Suprapubic skin (tissue), 4 donors: ENCODE measurements around the gene HNRNPM.

ENCODE experiments used
- CTCF ChIP-seq, 2 donors: fragments of 200-600 bp in 1 of 2; fragments of 450-650 bp in 1 of 2; sonication (generic) in 1 of 2; IDR thresholded peaks; one replicate each; pipeline ENCODE4 v1.5.1; 2016 to 2019; ENCODE audit warnings: antibody characterized with exemption in 2 of 2, mild to moderate bottlenecking in 1 of 2, moderate library complexity in 1 of 2
- POLR2A ChIP-seq, 2 donors: fragments of 450-650 bp; IDR thresholded peaks; one replicate each; pipeline ENCODE4 v1.6.1; 2017; ENCODE audit warnings: antibody characterized with exemption in 2 of 2, mild to moderate bottlenecking in 2 of 2, moderate library complexity in 2 of 2
- POLR2AphosphoS5 ChIP-seq, 3 donors: sonication (generic); formaldehyde crosslinking; IDR thresholded peaks; one replicate each; pipeline ENCODE4 v1.6.1; 2017; ENCODE audit warnings: antibody characterized with exemption in 3 of 3

GRCh38 chr19:8401981-8402411 lies 42.8 kb upstream of the HNRNPM start:
- no peak for TF ChIP-seq POLR2A (IDR thresholded peaks at IDR 0.05)
- no peak for TF ChIP-seq CTCF (IDR thresholded peaks at IDR 0.05)
- TF ChIP-seq POLR2AphosphoS5 (IDR thresholded peaks at IDR 0.05) = no peak
